Astrocyte (in vitro differentiated cells and primary cell): Measurements from ENCODE around the gene CNOT10. TPM values are rescaled to one million over a fixed set of nuclear protein-coding genes. Genes with fewer than 3 reads are reported as not detected.

ENCODE experiments used
- DNase-seq: peaks from one replicate; pipeline ENCODE4 v3.0.0-alpha.2; 2010; ENCODE audit warnings: low read depth
- FAIRE-seq: peaks from 2 replicates; lab custom pipeline; 2011; peaks lifted over from hg19 to GRCh38; lab: Jason Lieb, UNC
- H2AFZ ChIP-seq: 2 replicates; pipeline ENCODE4 v1.6.0; 2012; ENCODE audit warnings: low read depth, low read length, inconsistent platforms
- H3K27ac ChIP-seq: 2 replicates; pipeline ENCODE4 v1.5.1; 2011; ENCODE audit warnings: low read depth, low read length, inconsistent platforms
- H3K27me3 ChIP-seq: 2 replicates; pipeline ENCODE4 v1.6.0; 2011; ENCODE audit warnings: low read length, inconsistent platforms; ENCODE audit not compliant: insufficient read depth
- H3K36me3 ChIP-seq: 2 replicates; pipeline ENCODE4 v1.5.1; 2011; ENCODE audit warnings: low read length, inconsistent platforms; ENCODE audit not compliant: insufficient read depth
- H3K4me1 ChIP-seq: 2 replicates; pipeline ENCODE4 v1.5.1; 2011; ENCODE audit warnings: low read length, inconsistent platforms; ENCODE audit not compliant: insufficient read depth
- H3K4me2 ChIP-seq: 2 replicates; pipeline ENCODE4 v1.6.0; 2012; ENCODE audit warnings: low read length, inconsistent platforms
- H3K4me3 ChIP-seq: 2 replicates; pipeline ENCODE4 v1.5.1; 2011; ENCODE audit warnings: low read depth, mild to moderate bottlenecking, low read length, inconsistent platforms; ENCODE audit not compliant: insufficient read depth
- H3K79me2 ChIP-seq: 2 replicates; pipeline ENCODE4 v1.6.0; 2012; ENCODE audit warnings: mild to moderate bottlenecking, low read length, inconsistent platforms; ENCODE audit not compliant: insufficient read depth
- H3K9ac ChIP-seq: 2 replicates; pipeline ENCODE4 v1.6.0; 2012; ENCODE audit warnings: mild to moderate bottlenecking, low read length, inconsistent platforms
- H3K9me3 ChIP-seq: 2 replicates; pipeline ENCODE4 v1.5.1; 2012; ENCODE audit warnings: low read depth, mild to moderate bottlenecking, low read length, inconsistent platforms; ENCODE audit not compliant: insufficient read depth
- H4K20me1 ChIP-seq: 2 replicates; pipeline ENCODE4 v1.6.0; 2012; ENCODE audit warnings: low read length, inconsistent platforms; ENCODE audit not compliant: insufficient read depth
- H3K27ac Mint-ChIP-seq: one replicate; pipeline ENCODE4 v1.8.0; 2021; ENCODE audit warnings: mild to moderate bottlenecking, mixed read lengths; ENCODE audit not compliant: unreplicated experiment
- H3K27me3 Mint-ChIP-seq: one replicate; pipeline ENCODE4 v1.8.0; 2021; ENCODE audit warnings: low read depth, mixed read lengths; ENCODE audit not compliant: unreplicated experiment
- H3K36me3 Mint-ChIP-seq: one replicate; pipeline ENCODE4 v1.8.0; 2021; ENCODE audit warnings: low read depth, mixed read lengths; ENCODE audit not compliant: unreplicated experiment
- H3K4me1 Mint-ChIP-seq: one replicate; pipeline ENCODE4 v1.8.0; 2021; ENCODE audit warnings: low read depth, mixed read lengths; ENCODE audit not compliant: unreplicated experiment
- H3K4me3 Mint-ChIP-seq: one replicate; pipeline ENCODE4 v1.8.0; 2021; ENCODE audit warnings: mild to moderate bottlenecking, moderate library complexity, mixed read lengths; ENCODE audit not compliant: unreplicated experiment
- H3K9me3 Mint-ChIP-seq: one replicate; pipeline ENCODE4 v1.8.0; 2021; ENCODE audit warnings: mild to moderate bottlenecking, mixed read lengths; ENCODE audit not compliant: unreplicated experiment
- EZH2 ChIP-seq: IDR thresholded peaks from 2 replicates; pipeline ENCODE4 v1.6.1; 2012; ENCODE audit warnings: mild to moderate bottlenecking, low read length, inconsistent platforms; ENCODE audit not compliant: insufficient read depth
- total RNA-seq: library from RNA; stranded (reverse); gene quantifications from 2 replicates; pipeline ENCODE4 v1.2.1, GENCODE V29; 2021
- TF ChIP-seq, protein P1 (sequence below): IDR thresholded peaks from 2 replicates; pipeline ENCODE4 v1.5.1; 2011; ENCODE audit warnings: low read depth, mild to moderate bottlenecking, inconsistent platforms, low read length, moderate library complexity; ENCODE audit not compliant: insufficient read depth

Gene CNOT10
- total RNA-seq, 1 donor from 2014 or later, result 26.2 TPM

DNA sequence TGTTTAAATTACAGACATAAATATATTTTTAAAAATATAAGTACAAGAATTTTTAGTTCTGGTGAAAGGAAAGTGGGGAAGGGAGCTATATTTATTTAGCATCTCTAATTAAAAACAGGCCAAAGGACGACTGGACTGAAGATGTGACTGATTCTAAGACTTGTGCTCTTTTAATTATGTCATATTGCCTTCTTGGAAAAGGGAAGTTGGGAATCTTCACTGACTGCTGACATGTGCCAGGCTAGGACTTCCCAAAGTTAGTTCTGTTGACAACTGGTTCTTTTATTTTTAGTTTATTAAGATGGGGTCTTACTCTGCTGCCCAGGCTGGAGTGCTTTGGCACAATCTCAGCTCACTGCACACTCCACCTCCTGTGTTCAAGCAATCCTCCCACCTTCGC, 13.5 kb downstream of the CNOT10 start:
- FAIRE-seq (no peak), DNase-seq (no peak)
- Mint-ChIP-seq H3K27me3 (no peaks in the 10 kb centered on the region), H3K27ac (no peak overlapping the region), H3K36me3 (no peaks in the 10 kb centered on the region), H3K4me1 (peaks cover 2% of the 10 kb centered on the region), H3K9me3 (no peaks in the 10 kb centered on the region), H3K4me3 (no peak overlapping the region)
- Histone ChIP-seq H3K4me3 (no peak overlapping the region), H3K79me2 (peaks cover 62% of the 10 kb centered on the region), H3K27me3 (no peaks in the 10 kb centered on the region), H3K36me3 (no peaks in the 10 kb centered on the region), H2AFZ (no peak overlapping the region), H3K9ac (no peak overlapping the region), H3K9me3 (no peaks in the 10 kb centered on the region), H4K20me1 (peaks cover 13% of the 10 kb centered on the region), H3K4me2 (no peak overlapping the region), H3K27ac (no peak overlapping the region), H3K4me1 (no peaks in the 10 kb centered on the region)
- TF ChIP-seq, protein P1, sequence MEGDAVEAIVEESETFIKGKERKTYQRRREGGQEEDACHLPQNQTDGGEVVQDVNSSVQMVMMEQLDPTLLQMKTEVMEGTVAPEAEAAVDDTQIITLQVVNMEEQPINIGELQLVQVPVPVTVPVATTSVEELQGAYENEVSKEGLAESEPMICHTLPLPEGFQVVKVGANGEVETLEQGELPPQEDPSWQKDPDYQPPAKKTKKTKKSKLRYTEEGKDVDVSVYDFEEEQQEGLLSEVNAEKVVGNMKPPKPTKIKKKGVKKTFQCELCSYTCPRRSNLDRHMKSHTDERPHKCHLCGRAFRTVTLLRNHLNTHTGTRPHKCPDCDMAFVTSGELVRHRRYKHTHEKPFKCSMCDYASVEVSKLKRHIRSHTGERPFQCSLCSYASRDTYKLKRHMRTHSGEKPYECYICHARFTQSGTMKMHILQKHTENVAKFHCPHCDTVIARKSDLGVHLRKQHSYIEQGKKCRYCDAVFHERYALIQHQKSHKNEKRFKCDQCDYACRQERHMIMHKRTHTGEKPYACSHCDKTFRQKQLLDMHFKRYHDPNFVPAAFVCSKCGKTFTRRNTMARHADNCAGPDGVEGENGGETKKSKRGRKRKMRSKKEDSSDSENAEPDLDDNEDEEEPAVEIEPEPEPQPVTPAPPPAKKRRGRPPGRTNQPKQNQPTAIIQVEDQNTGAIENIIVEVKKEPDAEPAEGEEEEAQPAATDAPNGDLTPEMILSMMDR, result no peak
- no peak for TF ChIP-seq EZH2

DNA sequence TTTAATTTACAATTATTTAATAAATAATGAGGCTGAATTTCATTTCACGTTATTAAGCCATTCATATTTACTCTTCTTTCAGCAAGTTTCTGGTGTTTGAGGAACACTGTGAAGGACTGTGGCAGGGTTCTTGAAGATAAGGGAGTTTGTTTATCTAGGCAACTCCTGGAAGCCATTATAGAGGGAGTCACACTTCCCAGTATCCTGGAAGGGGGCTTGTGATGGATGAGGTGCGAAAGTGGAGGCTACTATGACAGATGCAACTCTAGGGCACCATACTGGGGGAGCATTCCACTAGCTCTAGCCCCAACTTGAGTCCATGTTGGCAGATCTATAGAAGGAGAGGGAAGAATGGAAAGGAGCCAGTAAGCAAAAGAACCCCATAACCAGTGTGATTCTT, 14.4 kb downstream of the CNOT10 start:
- no peaks in the 10 kb centered on the region for H3K4me1 ChIP-seq
- no peaks in the 10 kb centered on the region for H3K36me3 ChIP-seq
- H3K9ac ChIP-seq, result no peak overlapping the region
- no peak overlapping the region for H3K4me2 ChIP-seq
- Mint-ChIP-seq H3K27me3 (no peaks in the 10 kb centered on the region), H3K9me3 (no peaks in the 10 kb centered on the region), H3K36me3 (no peaks in the 10 kb centered on the region), H3K4me3 (no peak overlapping the region), H3K4me1 (peaks cover 4% of the 10 kb centered on the region), H3K27ac (no peak overlapping the region)
- no peak for FAIRE-seq
- no peak overlapping the region for H3K4me3 ChIP-seq
- peaks cover 53% of the 10 kb centered on the region for H3K79me2 ChIP-seq
- H2AFZ ChIP-seq, result no peak overlapping the region
- no peak for DNase-seq
- H3K9me3 ChIP-seq, result no peaks in the 10 kb centered on the region
- no peak overlapping the region for H3K27ac ChIP-seq
- TF ChIP-seq EZH2, result no peak
- TF ChIP-seq, protein P1, result no peak
- peaks cover 13% of the 10 kb centered on the region for H4K20me1 ChIP-seq
- H3K27me3 ChIP-seq, result no peaks in the 10 kb centered on the region

DNA sequence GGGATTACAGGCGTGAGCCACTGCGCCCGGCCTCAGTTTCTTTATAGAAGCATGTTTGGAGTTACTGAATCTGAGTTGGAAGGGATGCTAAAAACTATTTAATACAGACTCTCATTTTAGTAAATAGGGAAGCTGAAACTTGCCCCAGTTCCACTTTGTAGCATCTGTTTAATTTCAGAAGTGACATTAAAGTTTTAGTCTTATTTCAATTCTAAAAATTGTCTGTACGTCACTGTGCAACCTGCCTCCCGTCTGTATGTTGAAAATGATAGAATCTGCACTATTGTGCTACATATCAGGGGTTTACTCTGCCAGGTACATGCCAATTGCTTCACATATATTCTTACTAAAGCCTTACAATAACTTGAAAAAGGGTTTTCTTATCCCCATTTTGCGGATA, 15.3 kb downstream of the CNOT10 start:
- Histone ChIP-seq H3K79me2 (peaks cover 47% of the 10 kb centered on the region), H3K4me2 (no peak overlapping the region)

More for the DNA sequence above, 15.3 kb downstream of the CNOT10 start:
- TF ChIP-seq, protein P1, result no peak
- no peak for TF ChIP-seq EZH2
- no peak overlapping the region for H3K4me3 Mint-ChIP-seq
- Histone ChIP-seq H4K20me1 (peaks cover 13% of the 10 kb centered on the region), H3K4me1 (no peaks in the 10 kb centered on the region), H3K36me3 (no peaks in the 10 kb centered on the region), H3K4me3 (no peak overlapping the region), H3K27ac (no peak overlapping the region), H3K9ac (no peak overlapping the region), H2AFZ (no peak overlapping the region), H3K9me3 (no peaks in the 10 kb centered on the region), H3K27me3 (no peaks in the 10 kb centered on the region)
- H3K27me3 Mint-ChIP-seq, result no peaks in the 10 kb centered on the region
- FAIRE-seq, result no peak
- no peak overlapping the region for H3K27ac Mint-ChIP-seq
- H3K9me3 Mint-ChIP-seq, result no peaks in the 10 kb centered on the region
- no peak for DNase-seq
- H3K4me1 Mint-ChIP-seq, result peaks cover 4% of the 10 kb centered on the region
- H3K36me3 Mint-ChIP-seq, result no peaks in the 10 kb centered on the region
